Effector memory CD4-positive, alpha-beta T cell (primary cell): ENCODE results near the gene GLYATL1B.
"Not testable (repeated sequence)": the region's sequence is repeated elsewhere in the genome, so short reads cannot be mapped to it uniquely, and the experiment has no call there.

ENCODE experiments used
- DNase-seq, 3 donors: peaks; one replicate each; pipeline ENCODE4 v3.0.0-alpha.2; 2020
- H3K27ac ChIP-seq: 2 replicates; pipeline ENCODE4 v1.7.0; 2013; ENCODE audit warnings: mild to moderate bottlenecking, low read length, moderate library complexity; ENCODE audit not compliant: insufficient read depth, poor library complexity, severe bottlenecking
- H3K27me3 ChIP-seq: replicated peaks from 2 replicates; pipeline ENCODE4 v1.7.0; 2013; ENCODE audit warnings: mild to moderate bottlenecking, low read length; ENCODE audit not compliant: insufficient read depth, control insufficient read depth, poor library complexity, severe bottlenecking
- H3K36me3 ChIP-seq: 2 replicates; pipeline ENCODE4 v1.7.0; 2013; ENCODE audit warnings: mild to moderate bottlenecking, low read length, moderate library complexity; ENCODE audit not compliant: control insufficient read depth, insufficient read depth
- H3K4me1 ChIP-seq: 2 replicates; pipeline ENCODE4 v1.7.0; 2013; ENCODE audit warnings: low read length, mild to moderate bottlenecking; ENCODE audit not compliant: control insufficient read depth, insufficient read depth, poor library complexity, severe bottlenecking
- H3K4me3 ChIP-seq: 2 replicates; pipeline ENCODE4 v1.7.0; 2013; ENCODE audit warnings: low read length, low read depth, mild to moderate bottlenecking; ENCODE audit not compliant: insufficient read depth, poor library complexity, severe bottlenecking
- H3K9me3 ChIP-seq: 2 replicates; pipeline ENCODE4 v1.7.0; 2013; ENCODE audit warnings: mild to moderate bottlenecking, low read length, moderate library complexity; ENCODE audit not compliant: control insufficient read depth

Gene GLYATL1B

DNA sequence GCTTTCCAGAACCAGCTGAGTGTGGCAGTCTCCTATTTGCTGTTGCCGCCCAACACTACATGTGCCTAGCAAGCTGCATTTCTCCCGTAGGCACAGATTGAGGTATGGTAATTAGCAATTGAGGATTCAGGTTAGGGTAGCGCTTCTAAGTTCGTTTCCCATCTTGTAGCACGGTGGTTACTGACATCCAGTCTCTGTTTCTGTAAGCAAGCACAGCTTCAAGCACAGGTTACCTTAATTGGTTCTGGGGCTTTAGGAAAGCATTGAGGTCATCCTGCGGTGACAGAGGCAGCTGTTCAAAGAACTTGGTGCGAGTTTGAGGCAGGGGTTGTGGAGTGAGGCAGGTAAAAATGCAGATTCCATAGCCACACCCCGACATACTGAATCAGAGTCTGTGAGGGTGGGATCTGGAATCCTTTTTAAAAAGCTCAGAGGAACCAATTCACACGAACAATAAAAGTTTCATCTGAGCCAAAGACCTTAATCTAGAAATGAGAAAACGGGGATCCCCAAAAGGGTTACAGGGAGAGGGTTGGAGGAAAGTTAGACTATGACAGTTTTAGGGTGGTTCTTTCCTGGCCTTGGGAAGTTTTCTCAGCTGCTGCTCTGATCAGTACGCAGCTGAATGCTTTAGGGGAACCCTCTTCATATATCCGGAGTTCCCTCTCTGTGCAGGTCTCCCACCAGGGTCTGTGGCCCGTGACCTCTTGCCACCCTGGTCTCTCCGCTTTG is 21.9 kb upstream of the GLYATL1B start:
- H3K36me3 ChIP-seq, H3K9me3 ChIP-seq, H3K27ac ChIP-seq, H3K4me1 ChIP-seq, H3K4me3 ChIP-seq, DNase-seq, H3K27me3 ChIP-seq: not testable (repeated sequence)

- H3K27ac ChIP-seq: no peak overlapping the region
- H3K4me3 ChIP-seq: no peak overlapping the region
- no peaks in the 10 kb centered on the region for H3K4me1 ChIP-seq
- H3K9me3 ChIP-seq: no peaks in the 10 kb centered on the region
- no peaks in the 10 kb centered on the region for H3K36me3 ChIP-seq
- DNase-seq: no peak
- H3K27me3 ChIP-seq: no peaks in the 10 kb centered on the region
Measured at GRCh38 chr11:59069087-59069486, 17.0 kb upstream of the GLYATL1B start.

DNA sequence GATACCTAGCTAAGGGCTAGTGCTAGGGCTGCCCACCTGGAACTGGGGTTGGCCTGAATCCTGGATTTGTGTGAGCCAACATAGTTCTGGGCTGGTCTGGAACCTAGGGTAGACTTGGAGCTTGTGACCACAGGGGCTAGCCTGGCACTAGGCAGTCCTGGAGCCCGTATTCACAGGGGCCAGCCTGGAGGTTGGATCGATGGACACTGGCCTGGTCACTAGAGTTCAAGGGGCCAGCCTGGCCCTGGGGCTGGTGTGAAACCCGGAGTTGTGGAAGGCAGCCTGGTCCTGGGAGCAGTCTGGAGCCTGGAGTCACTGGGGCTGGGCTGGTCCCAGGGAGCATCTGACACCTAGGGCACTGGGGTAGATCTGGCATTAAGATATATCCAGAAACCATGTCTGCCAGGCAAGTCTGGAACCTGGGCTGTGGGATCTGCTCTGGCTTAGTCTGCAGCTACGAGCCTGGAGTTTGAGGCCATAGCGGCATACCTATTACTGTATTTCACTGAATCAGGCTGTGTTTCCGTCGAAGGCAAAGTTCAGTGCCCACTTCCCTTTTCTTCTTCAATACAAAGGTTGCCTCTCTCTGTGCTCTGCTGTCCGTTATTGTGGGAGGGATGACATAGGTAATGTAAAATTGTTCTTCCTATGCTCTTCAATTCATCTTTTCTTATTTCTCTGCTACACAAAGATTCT is 9.1 kb upstream of the GLYATL1B start:
- Histone ChIP-seq H3K4me1 (no peaks in the 10 kb centered on the region), H3K27ac (no peak overlapping the region), H3K27me3 (peaks cover 2% of the 10 kb centered on the region), H3K9me3 (no peaks in the 10 kb centered on the region), H3K36me3 (no peaks in the 10 kb centered on the region), H3K4me3 (no peak overlapping the region)
- no peak for DNase-seq

- Histone ChIP-seq H3K27me3 (peaks cover 2% of the 10 kb centered on the region), H3K4me3 (no peak overlapping the region), H3K4me1 (no peaks in the 10 kb centered on the region), H3K27ac (no peak overlapping the region), H3K9me3 (no peaks in the 10 kb centered on the region), H3K36me3 (no peaks in the 10 kb centered on the region)
- DNase-seq: no peak
Measured at GRCh38 chr11:59078435-59078834, 7.7 kb upstream of the GLYATL1B start.

DNA sequence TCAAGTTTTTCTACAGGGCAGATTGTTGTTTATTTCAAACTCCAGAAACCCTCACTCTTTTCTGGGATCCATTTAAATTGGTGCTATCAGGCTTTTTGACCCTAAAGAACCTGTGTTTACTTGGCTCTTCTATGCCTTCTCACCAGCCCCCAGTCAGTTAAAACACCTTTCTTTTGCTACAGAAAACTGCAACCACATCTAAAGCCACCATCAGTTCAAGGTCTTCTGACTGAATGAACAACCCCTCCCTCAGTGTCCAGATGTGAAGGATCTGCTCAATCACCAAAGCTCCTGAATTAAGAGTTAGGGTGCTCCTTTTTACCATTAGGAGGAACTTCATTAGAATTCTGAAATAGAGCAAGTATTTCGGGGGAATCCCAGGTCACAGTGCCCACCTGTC is 7.0 kb upstream of the GLYATL1B start:
- DNase-seq: no peak
- H3K4me1 ChIP-seq: no peaks in the 10 kb centered on the region
- H3K9me3 ChIP-seq: no peaks in the 10 kb centered on the region
- no peaks in the 10 kb centered on the region for H3K36me3 ChIP-seq
- no peak overlapping the region for H3K27ac ChIP-seq
- H3K27me3 ChIP-seq: peaks cover 2% of the 10 kb centered on the region
- H3K4me3 ChIP-seq: no peak overlapping the region

DNA sequence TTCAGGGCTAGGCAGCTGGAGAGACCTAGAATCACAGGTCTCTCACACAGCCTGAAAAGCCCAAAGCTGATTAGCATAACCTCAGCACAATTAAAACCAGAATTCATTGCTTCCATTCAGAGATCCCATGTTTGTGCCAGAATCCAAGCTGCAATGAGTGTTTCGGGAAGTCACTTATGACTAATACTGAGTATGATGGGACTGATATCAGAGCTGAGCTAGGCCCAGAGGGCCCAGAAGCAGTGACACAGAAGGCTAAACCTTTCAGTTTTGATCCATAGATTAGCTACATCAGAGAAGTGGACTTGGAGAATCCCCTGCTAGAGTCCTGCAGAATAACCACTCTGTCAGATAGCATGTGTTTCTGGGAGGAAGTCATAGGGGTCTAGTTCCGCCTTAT is 5.7 kb upstream of the GLYATL1B start:
- H3K27ac ChIP-seq, H3K4me1 ChIP-seq, H3K27me3 ChIP-seq, H3K4me3 ChIP-seq, DNase-seq, H3K36me3 ChIP-seq, H3K9me3 ChIP-seq: not testable (repeated sequence)

DNA sequence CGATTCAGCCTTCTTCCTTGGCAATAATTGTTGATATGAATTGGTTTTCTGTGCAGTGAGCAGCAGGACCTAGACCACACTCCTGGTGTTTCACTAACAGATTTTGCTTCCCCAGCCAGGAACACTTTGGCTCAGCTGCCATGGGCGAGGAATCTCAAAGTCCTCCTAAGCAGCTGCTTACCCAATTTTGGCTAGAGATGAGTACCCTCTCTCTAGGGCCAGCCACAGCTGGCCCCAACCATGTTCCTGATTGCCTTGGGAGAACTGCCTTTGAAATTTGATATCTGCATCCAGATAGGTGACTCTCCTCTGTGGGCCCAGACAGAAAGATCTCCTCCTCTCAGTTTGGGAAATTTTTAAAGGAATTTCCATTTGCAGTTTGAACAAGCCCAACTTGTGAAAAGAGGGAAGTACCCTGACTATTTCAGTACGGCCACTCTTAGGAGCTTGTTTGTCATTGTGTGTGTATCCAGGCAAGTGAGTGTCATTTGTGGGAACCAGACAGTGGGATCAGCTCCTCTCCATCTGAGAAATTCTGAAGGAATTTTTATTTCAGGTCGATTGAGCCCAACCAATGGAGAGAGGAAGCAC is 4.6 kb upstream of the GLYATL1B start:
- H3K36me3 ChIP-seq, H3K27ac ChIP-seq, H3K4me1 ChIP-seq, H3K9me3 ChIP-seq, H3K27me3 ChIP-seq, H3K4me3 ChIP-seq, DNase-seq: not testable (repeated sequence)

- H3K27me3 ChIP-seq: no peaks in the 10 kb centered on the region
- H3K27ac ChIP-seq: no peak overlapping the region
- no peaks in the 10 kb centered on the region for H3K9me3 ChIP-seq
- no peaks in the 10 kb centered on the region for H3K4me1 ChIP-seq
- no peak for DNase-seq
- no peak overlapping the region for H3K4me3 ChIP-seq
- H3K36me3 ChIP-seq: no peaks in the 10 kb centered on the region
Measured at GRCh38 chr11:59088162-59088561, 2.1 kb downstream of the GLYATL1B start.

DNA sequence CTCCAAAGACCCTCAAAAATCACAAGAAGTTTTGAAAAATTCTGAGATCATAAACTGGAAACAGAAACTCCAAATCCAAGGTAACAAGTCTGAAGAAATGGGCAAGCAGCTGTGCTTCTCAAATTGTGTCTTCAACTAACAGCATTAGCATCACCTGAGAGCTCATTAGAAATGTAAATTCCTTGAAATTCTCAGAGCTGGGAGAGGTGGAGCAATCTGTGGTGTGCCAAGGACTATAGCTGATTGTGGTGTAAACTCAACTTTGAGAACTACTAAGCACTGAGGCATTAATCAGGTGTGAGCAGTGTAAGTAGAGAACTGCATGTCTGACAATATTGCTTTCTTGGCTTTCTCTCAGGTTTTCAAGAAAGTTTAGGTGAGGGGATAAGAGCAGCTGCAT is 7.5 kb downstream of the GLYATL1B start:
- not testable (repeated sequence) for DNase-seq, H3K36me3 ChIP-seq, H3K27me3 ChIP-seq, H3K9me3 ChIP-seq, H3K27ac ChIP-seq, H3K4me1 ChIP-seq, H3K4me3 ChIP-seq

DNA sequence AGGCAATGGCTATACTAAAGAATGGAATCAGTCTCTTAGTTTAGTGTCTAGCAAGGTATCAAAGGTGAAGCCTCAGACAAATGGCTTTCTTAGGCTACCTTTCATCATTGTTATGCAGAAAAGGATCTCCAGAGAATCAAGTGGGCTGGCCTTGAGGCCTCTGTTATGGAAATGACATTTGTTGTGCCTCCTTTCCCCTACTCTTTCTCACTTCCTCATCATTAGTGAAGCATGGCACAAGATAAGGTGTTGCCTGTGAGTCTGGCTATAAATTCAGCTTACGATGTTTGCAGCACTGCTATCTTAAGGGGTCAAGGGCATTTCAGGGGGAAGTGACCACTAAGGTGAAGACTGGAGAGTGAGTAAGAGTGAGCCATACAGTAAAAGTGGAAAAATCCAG is 9.1 kb downstream of the GLYATL1B start:
- not testable (repeated sequence) for H3K36me3 ChIP-seq, DNase-seq, H3K27ac ChIP-seq, H3K4me1 ChIP-seq, H3K4me3 ChIP-seq, H3K27me3 ChIP-seq, H3K9me3 ChIP-seq
